HEK293 (cell line): Measurements from ENCODE around the gene CSNK1A1.
A peak's percentile ranks its signal among the peaks of the same experiment; 100 is the strongest.

Experiments
- CTCF ChIA-PET: fragments of 350-600 bp; formaldehyde crosslinking; extraction: SDS; loops from one replicate; lab custom pipeline; 2021; ENCODE audit warnings: antibody characterized with exemption; lab: Yijun Ruan, JAX
- POLR2A ChIA-PET: fragments of 300-600 bp; formaldehyde crosslinking; extraction: SDS; loops from one replicate; lab custom pipeline; 2020; ENCODE audit warnings: antibody characterized with exemption, inconsistent platforms; lab: Yijun Ruan, JAX
- H3K27ac ChIP-seq: fragments of 200-500 bp; sonication (Bioruptor generic); 2 replicates; pipeline ENCODE4 v1.5.1; 2014; ENCODE audit warnings: low read depth, low read length, control low read depth, inconsistent platforms; ENCODE audit errors: extremely low read depth
- H3K36me3 ChIP-seq, 2 experiments: fragments of 200-500 bp in 1 of 2; sonication (Bioruptor generic) in 1 of 2; 1 replicate in 1 of 2; 2 replicates in 1 of 2; pipeline ENCODE4 v1.5.1; 2014 to 2017; ENCODE audit warnings: inconsistent platforms in 2 of 2, low read length in 2 of 2; ENCODE audit not compliant: control insufficient read depth in 2 of 2, insufficient read depth in 1 of 2
- H3K4me1 ChIP-seq: fragments of 200-500 bp; sonication (Bioruptor generic); 2 replicates; pipeline ENCODE4 v1.5.1; 2014; ENCODE audit warnings: mild to moderate bottlenecking, low read length, inconsistent platforms; ENCODE audit not compliant: control insufficient read depth, insufficient read depth
- H3K4me3 ChIP-seq: 2 replicates; pipeline ENCODE4 v1.5.1; 2011; ENCODE audit warnings: low read depth, mild to moderate bottlenecking, control low read depth, low read length, moderate library complexity
- H3K9me3 ChIP-seq: fragments of 200-500 bp; sonication (Bioruptor generic); 2 replicates; pipeline ENCODE4 v1.5.1; 2014; ENCODE audit warnings: low read depth, low read length, inconsistent platforms; ENCODE audit not compliant: control insufficient read depth, insufficient read depth
- IKZF3 ChIP-seq: fragments of 450-650 bp; IDR thresholded peaks from 2 replicates; pipeline ENCODE4 v1.5.0; 2018; ENCODE audit warnings: missing biosample characterization, mild to moderate bottlenecking, missing genetic modification characterization, moderate library complexity
- KLF1 ChIP-seq: fragments of 450-650 bp; formaldehyde crosslinking; IDR thresholded peaks from 2 replicates; pipeline ENCODE4 v1.5.1; 2016; ENCODE audit warnings: missing biosample characterization, missing genetic modification characterization
- KLF7 ChIP-seq: fragments of 450-650 bp; formaldehyde crosslinking; IDR thresholded peaks from 2 replicates; pipeline ENCODE4 v1.5.1; 2016; ENCODE audit warnings: missing biosample characterization, missing genetic modification characterization, borderline replicate concordance
- KLF9 ChIP-seq: fragments of 450-650 bp; formaldehyde crosslinking; IDR thresholded peaks from 2 replicates; pipeline ENCODE4 v1.5.1; 2016; ENCODE audit warnings: missing biosample characterization, missing genetic modification characterization, low read depth
- ZFP69B ChIP-seq: fragments of 450-650 bp; formaldehyde crosslinking; IDR thresholded peaks from 2 replicates; pipeline ENCODE4 v1.5.1; 2016; ENCODE audit warnings: missing biosample characterization, missing genetic modification characterization
- ZNF121 ChIP-seq: fragments of 450-650 bp; formaldehyde crosslinking; IDR thresholded peaks from 2 replicates; pipeline ENCODE4 v1.5.1; 2016; ENCODE audit warnings: missing biosample characterization, missing genetic modification characterization
- ZNF146 ChIP-seq: fragments of 450-650 bp; formaldehyde crosslinking; IDR thresholded peaks from 2 replicates; pipeline ENCODE4 v1.5.1; 2016; ENCODE audit warnings: missing biosample characterization, missing genetic modification characterization
- ZNF202 ChIP-seq: fragments of 450-650 bp; formaldehyde crosslinking; IDR thresholded peaks from 2 replicates; pipeline ENCODE4 v1.5.1; 2016; ENCODE audit warnings: missing biosample characterization, missing genetic modification characterization, borderline replicate concordance
- ZNF600 ChIP-seq: fragments of 450-650 bp; formaldehyde crosslinking; IDR thresholded peaks from 2 replicates; pipeline ENCODE4 v1.5.1; 2016; ENCODE audit warnings: missing biosample characterization, missing genetic modification characterization
- ZNF76 ChIP-seq: fragments of 450-650 bp; formaldehyde crosslinking; IDR thresholded peaks from 2 replicates; pipeline ENCODE4; 2016; ENCODE audit warnings: low read depth, missing biosample characterization, missing genetic modification characterization, borderline replicate concordance
- TF ChIP-seq, protein P1 (sequence below): fragments of 450-650 bp; formaldehyde crosslinking; IDR thresholded peaks from 2 replicates; pipeline ENCODE4 v1.5.1; 2017; ENCODE audit warnings: missing biosample characterization, missing genetic modification characterization
- TF ChIP-seq, protein P2 (sequence below): fragments of 450-650 bp; formaldehyde crosslinking; IDR thresholded peaks from 2 replicates; pipeline ENCODE4 v1.5.1; 2017; ENCODE audit warnings: missing biosample characterization, mild to moderate bottlenecking, missing genetic modification characterization, moderate library complexity
- TF ChIP-seq, protein P3 (sequence below): fragments of 450-650 bp; formaldehyde crosslinking; IDR thresholded peaks from 2 replicates; pipeline ENCODE4 v1.5.1; 2016; ENCODE audit warnings: missing biosample characterization, missing genetic modification characterization
- TF ChIP-seq, protein P4 (sequence below): fragments of 450-650 bp; formaldehyde crosslinking; IDR thresholded peaks from 2 replicates; pipeline ENCODE4 v1.5.1; 2016; ENCODE audit warnings: missing biosample characterization, missing genetic modification characterization

Gene CSNK1A1

DNA sequence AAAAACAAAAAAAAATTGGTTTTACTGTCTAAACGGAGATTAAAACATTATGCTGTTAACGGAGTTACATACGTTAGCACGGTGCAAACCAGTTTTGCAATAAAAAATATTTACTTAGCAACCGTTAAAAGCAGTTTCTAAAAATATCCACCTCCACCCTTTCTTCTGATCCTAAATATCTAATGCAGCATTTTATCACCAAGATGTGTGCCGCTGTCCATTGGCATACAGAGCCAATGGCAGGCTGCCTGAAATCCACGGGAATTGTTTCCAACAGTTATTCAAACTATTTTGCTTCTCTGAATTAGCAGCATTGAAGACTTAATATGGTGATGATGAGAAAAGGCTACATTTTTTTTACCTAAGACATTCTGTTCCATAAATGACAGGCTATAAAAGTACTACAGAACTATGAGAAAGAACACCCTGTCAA lies 61.6 kb downstream of the CSNK1A1 start (continued):
- TF ChIP-seq, protein P1, sequence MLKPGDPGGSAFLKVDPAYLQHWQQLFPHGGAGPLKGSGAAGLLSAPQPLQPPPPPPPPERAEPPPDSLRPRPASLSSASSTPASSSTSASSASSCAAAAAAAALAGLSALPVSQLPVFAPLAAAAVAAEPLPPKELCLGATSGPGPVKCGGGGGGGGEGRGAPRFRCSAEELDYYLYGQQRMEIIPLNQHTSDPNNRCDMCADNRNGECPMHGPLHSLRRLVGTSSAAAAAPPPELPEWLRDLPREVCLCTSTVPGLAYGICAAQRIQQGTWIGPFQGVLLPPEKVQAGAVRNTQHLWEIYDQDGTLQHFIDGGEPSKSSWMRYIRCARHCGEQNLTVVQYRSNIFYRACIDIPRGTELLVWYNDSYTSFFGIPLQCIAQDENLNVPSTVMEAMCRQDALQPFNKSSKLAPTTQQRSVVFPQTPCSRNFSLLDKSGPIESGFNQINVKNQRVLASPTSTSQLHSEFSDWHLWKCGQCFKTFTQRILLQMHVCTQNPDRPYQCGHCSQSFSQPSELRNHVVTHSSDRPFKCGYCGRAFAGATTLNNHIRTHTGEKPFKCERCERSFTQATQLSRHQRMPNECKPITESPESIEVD (tag by site-specific recombination) = peak; percentile 28; the same call in 1 of the 2 replicates
- no peak for TF ChIP-seq ZNF76 (tag by site-specific recombination)
- no peak for TF ChIP-seq ZNF146 (tag by site-specific recombination)
- TF ChIP-seq, protein P2, sequence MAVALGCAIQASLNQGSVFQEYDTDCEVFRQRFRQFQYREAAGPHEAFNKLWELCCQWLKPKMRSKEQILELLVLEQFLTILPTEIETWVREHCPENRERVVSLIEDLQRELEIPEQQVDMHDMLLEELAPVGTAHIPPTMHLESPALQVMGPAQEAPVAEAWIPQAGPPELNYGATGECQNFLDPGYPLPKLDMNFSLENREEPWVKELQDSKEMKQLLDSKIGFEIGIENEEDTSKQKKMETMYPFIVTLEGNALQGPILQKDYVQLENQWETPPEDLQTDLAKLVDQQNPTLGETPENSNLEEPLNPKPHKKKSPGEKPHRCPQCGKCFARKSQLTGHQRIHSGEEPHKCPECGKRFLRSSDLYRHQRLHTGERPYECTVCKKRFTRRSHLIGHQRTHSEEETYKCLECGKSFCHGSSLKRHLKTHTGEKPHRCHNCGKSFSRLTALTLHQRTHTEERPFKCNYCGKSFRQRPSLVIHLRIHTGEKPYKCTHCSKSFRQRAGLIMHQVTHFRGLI (tag by site-specific recombination) = no peak
- TF ChIP-seq ZFP69B = no peak

DNA sequence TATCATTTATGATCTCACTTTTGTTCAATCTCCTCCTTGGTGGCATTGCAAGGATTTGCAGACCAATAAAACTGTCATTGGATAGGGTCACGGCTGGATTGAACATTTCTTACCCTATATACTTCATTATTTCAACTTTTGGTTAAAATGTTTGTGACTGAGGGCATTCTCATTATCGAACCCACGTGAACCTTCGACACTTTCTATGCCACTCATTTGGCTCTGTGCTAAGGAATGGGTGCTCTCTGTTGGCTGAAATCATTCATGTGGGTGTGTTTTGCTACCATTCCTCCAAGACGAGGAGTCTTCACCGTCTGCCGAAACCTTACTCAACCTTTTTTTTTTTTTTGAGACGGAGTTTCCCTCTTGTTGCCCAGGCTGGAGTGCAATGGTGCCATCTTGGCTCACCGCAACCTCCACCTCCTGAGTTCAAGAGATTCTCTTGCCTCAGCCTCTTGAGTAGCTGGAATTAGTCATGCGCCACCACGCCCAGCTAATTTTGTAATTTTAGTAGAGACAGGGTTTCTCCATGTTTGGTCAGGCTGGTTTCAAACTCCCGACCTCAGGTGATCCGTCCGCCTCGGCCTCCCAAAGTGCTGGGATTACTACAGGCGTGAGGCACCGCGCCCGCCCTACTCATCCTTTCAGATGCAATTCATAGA lies 62.5 kb downstream of the CSNK1A1 start:
- Histone ChIP-seq H3K27ac (no peak overlapping the region), H3K36me3 (peaks cover 0 to 3% of the 10 kb centered on the region in 2 experiments; a peak in 1 of 3 replicates), H3K4me1 (peaks cover 15% of the 10 kb centered on the region), H3K4me3 (no peak overlapping the region), H3K9me3 (no peaks in the 10 kb centered on the region)
- CTCF ChIA-PET = interaction anchor here (0.7 kb wide), 1 partner anchor 63 kb away, joined by 3 read pairs; no protein-coding TSS in a partner anchor
- POLR2A ChIA-PET = interaction anchor here (0.7 kb wide), 1 partner anchor 8 kb away, joined by 4 read pairs; no protein-coding TSS in a partner anchor
- TF ChIP-seq ZNF202 (tag by site-specific recombination) = 0 out of 2 replicates have a peak, but pooled peaks have one; percentile 16
- 0 out of 2 replicates have a peak, but pooled peaks have one; percentile 24 for TF ChIP-seq ZNF600 (tag by site-specific recombination)
- peak; percentile 40 for TF ChIP-seq KLF9 (tag by site-specific recombination)
- peak; percentile 71; the same call in 1 of the 2 replicates for TF ChIP-seq KLF1 (tag by site-specific recombination)
- 0 out of 2 replicates have a peak, but pooled peaks have one; percentile 42 for TF ChIP-seq KLF7 (tag by site-specific recombination)
- TF ChIP-seq, protein P3, sequence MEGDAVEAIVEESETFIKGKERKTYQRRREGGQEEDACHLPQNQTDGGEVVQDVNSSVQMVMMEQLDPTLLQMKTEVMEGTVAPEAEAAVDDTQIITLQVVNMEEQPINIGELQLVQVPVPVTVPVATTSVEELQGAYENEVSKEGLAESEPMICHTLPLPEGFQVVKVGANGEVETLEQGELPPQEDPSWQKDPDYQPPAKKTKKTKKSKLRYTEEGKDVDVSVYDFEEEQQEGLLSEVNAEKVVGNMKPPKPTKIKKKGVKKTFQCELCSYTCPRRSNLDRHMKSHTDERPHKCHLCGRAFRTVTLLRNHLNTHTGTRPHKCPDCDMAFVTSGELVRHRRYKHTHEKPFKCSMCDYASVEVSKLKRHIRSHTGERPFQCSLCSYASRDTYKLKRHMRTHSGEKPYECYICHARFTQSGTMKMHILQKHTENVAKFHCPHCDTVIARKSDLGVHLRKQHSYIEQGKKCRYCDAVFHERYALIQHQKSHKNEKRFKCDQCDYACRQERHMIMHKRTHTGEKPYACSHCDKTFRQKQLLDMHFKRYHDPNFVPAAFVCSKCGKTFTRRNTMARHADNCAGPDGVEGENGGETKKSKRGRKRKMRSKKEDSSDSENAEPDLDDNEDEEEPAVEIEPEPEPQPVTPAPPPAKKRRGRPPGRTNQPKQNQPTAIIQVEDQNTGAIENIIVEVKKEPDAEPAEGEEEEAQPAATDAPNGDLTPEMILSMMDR (tag by site-specific recombination) = no peak

DNA sequence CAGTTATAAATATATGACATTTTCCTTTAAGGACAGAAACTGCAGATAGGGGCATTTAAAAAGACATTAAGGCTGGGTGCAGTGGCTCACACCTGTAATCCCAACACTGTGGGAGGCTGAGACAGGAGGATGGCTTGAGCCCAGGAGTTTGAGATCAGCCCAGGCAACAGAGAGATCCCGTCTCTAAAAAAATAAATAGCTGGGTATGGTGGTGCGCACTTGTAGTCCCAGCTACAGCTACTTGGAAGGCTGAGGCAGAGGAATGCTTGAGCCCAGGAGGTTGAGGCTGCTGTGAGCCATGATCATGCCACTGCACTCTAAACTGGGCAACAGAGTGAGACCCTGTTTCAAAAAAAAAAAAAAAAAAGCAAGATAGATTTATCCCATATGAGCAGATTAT lies 63.6 kb downstream of the CSNK1A1 start:
- ChIA-PET POLR2A (no interaction called here), CTCF (interaction anchor here (0.6 to 1.8 kb wide), 3 partner anchors 16 to 45 kb away, joined by 3 to 6 read pairs (median 3); no protein-coding TSS in a partner anchor)
- Histone ChIP-seq H3K9me3 (no peaks in the 10 kb centered on the region), H3K4me3 (no peak overlapping the region), H3K36me3 (no peaks in the 10 kb centered on the region; a peak in 1 of 3 replicates), H3K4me1 (peaks cover 15% of the 10 kb centered on the region), H3K27ac (no peak overlapping the region)
- TF ChIP-seq, protein P4, sequence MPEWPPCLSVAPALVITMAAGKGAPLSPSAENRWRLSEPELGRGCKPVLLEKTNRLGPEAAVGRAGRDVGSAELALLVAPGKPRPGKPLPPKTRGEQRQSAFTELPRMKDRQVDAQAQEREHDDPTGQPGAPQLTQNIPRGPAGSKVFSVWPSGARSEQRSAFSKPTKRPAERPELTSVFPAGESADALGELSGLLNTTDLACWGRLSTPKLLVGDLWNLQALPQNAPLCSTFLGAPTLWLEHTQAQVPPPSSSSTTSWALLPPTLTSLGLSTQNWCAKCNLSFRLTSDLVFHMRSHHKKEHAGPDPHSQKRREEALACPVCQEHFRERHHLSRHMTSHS (tag by site-specific recombination) = no peak
- TF ChIP-seq IKZF3 (tag by site-specific recombination) (no peak), ZNF121 (tag by site-specific recombination) (peak; percentile 73)
